K562 (cell line): ENCODE measurements around the gene MAPKAPK2. TPM values are rescaled to one million over a fixed set of nuclear protein-coding genes. Genes with fewer than 3 reads are reported as not detected.

ENCODE experiments used
- AFF4 ChIP-seq: sonication (generic); formaldehyde crosslinking; IDR thresholded peaks from 2 replicates; pipeline ENCODE4 v1.8.0; 2023; ENCODE audit warnings: mild to moderate bottlenecking, missing genetic modification reagents
- ATF2 ChIP-seq: sonication (generic); formaldehyde crosslinking; IDR thresholded peaks from 2 replicates; pipeline ENCODE4 v1.8.1; 2022; ENCODE audit warnings: missing genetic modification reagents
- CCAR2 ChIP-seq: fragments of 200-400 bp; formaldehyde crosslinking; IDR thresholded peaks from 2 replicates; pipeline ENCODE4 v1.6.1; 2017; ENCODE audit warnings: mild to moderate bottlenecking, low read depth, low read length
- CSDE1 ChIP-seq, 2 experiments: fragments of 450-650 bp; IDR thresholded peaks; 2 replicates each; pipeline ENCODE4 v1.6.1; 2016; ENCODE audit warnings: mild to moderate bottlenecking in 1 of 2
- E2F1 ChIP-seq: sonication (generic); formaldehyde crosslinking; IDR thresholded peaks from 2 replicates; pipeline ENCODE4 v1.8.1; 2023; ENCODE audit warnings: mild to moderate bottlenecking, missing genetic modification reagents, moderate library complexity
- FOXP1 ChIP-seq: sonication (generic); formaldehyde crosslinking; IDR thresholded peaks from 2 replicates; pipeline ENCODE4 v1.8.0; 2022; ENCODE audit warnings: mild to moderate bottlenecking, missing genetic modification reagents
- POLR2B ChIP-seq: fragments of 450-650 bp; IDR thresholded peaks from 2 replicates; pipeline ENCODE4 v1.6.1; 2018; ENCODE audit warnings: low read depth; ENCODE audit not compliant: partially characterized antibody
- REST ChIP-seq, 2 experiments: fragments of 450-650 bp; formaldehyde crosslinking in 1 of 2; IDR thresholded peaks; 2 replicates each; pipeline versions ENCODE4 v1.4.0 to v1.6.1; 2014 to 2020; ENCODE audit warnings: mild to moderate bottlenecking in 2 of 2, borderline replicate concordance in 1 of 2, low read depth in 1 of 2
- ZNF707 ChIP-seq: fragments of 250-450 bp; sonication (Bioruptor Pico); conservative IDR thresholded peaks from 2 replicates; pipeline ENCODE4 v1.8.0; 2022; ENCODE audit warnings: inconsistent platforms, mild to moderate bottlenecking, moderate library complexity
- polyA plus RNA-seq, 8 experiments: library from polyadenylated mRNA; depleted of rRNA in 4 of 8; stranded (reverse) in 5 of 8; unstranded in 3 of 8; fragments of >200 nt; fragmentation: Nextera tagmentation in 2 of 8; fragmentation: Illumina TruSeq in 1 of 8; extraction: Ambion mirVana in 2 of 8; extraction: Trizol in 1 of 8; gene quantifications; 2 replicates each; pipeline versions ENCODE4 v1.2.1 to v1.2.3, GENCODE V29; 2011 to 2014; ENCODE audit warnings: inconsistent platforms in 1 of 8, missing spikeins in 1 of 8
- total RNA-seq, 7 experiments: library from RNA; depleted of rRNA in 6 of 7; stranded (reverse); fragments of >200 nt in 6 of 7; fragmentation: Illumina TruSeq in 2 of 7; extraction: Trizol in 2 of 7; gene quantifications; 2 replicates each; pipeline versions ENCODE4 v1.2.1 to v1.2.3, GENCODE V29; 2011 to 2021; ENCODE audit warnings: low replicate concordance in 1 of 7

Gene MAPKAPK2
- total and polyA plus RNA-seq, 9 of the 15 experiments (the other 6 are each of a cell fraction or from before 2014, with no cell fraction given) = 0.63 to 94.2 (median 52.1) TPM

- TF ChIP-seq POLR2B (no peak), E2F1 (CRISPR knock-in tag) (no peak), REST (IDR thresholded peaks at IDR 0.05; ENCODE audit: borderline replicate concordance) (no peak), REST (CRISPR knock-in tag; IDR thresholded peaks at IDR 0.05; ENCODE audit: low read depth) (no peak), ZNF707 (CRISPR knock-in tag) (no peak), AFF4 (no peak), CSDE1 (IDR thresholded peaks at IDR 0.05) (no peak), CCAR2 (no peak), ATF2 (CRISPR knock-in tag) (no peak), FOXP1 (no peak)
- TF ChIP-seq, all 486 proteins: peak for 53
Measured at GRCh38 chr1:206685769-206686477, 1.2 kb downstream of the MAPKAPK2 start (continued).
